ENCODE results near the gene SLC9A7.
"Not testable (repeated sequence)": the region's sequence is repeated elsewhere in the genome, so short reads cannot be mapped to it uniquely, and the experiment has no call there.

Gene SLC9A7

DNA sequence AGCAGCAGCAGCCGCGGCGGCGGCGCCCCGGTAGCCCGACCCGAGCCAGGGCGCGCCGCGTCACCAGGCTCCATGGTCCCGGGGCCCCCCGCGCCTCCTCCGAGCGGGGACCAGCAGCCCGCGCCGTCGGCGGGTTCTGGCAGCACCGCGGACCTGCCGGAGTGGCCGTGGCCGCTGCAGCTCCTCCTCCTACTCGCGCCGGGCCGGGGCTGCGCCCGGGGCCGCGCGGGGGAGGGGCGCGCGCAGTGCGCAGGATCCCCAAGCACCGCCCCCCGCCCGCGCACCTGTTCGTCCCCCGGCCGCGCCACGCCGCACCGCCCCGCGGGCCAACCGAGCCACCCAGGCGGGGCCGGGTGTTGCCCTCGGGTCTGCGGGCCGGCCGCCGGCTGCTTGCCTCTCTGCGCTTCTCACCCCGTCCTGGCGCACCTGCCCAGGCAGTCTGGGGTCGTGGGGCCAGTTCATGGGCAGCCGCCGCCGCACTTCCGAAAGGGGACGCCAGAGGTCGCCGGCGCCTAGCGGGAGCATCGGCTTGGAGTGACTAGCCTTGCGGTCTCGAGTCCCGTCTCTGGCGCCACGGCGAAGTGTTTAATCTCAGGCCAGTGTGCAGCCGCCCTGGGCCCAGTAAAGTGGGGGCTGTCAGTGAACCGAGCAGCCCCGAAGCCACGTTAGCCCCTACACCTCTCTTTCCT, at the start of gene SLC9A7:
TSS of gene SLC9A7 (minus strand) at position 163 of the 689 bp plus-strand sequence. CDS start at position 74, 89 bp downstream.
- no peak for DNase-seq

DNA sequence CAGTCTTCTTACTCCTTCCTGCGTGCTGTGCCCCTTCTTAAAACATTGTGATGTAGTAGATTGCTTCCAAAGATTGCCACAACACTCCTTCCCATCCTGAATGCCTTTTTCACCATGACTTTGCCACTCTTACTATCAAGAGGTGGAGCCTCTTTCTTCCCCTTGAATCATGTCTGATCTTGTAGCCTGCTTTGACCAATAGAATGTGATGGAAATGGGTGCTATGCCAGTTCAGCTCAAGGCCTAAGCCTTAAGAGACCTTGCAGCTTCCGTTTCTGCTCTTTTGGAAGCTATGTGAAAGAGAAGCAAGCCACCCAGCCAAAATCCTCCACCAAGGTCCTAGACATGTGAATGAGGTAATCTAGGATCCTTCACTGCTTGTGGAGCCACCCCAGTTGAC, 46.4 kb upstream of the SLC9A7 start:
- no peak for DNase-seq

DNA sequence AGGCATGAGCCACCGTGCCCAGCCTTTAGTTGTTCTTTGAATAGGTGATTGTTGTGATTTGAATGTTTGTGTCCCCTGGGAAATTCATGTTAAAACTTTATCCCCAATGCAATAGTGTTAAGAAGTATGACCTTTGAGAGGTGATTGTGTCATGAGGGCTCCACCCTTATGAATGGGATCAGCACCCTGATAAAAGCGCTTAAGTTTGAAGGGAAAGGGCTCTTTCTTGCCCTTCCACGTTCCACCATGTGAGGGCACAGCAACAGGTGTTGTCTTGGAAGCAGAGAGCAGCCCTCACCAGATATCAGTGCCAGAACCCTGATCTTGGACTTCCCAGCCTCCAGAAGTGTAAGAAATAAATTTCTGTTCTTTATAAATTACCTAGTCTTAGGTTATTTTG, 44.2 kb upstream of the SLC9A7 start:
- no peak for DNase-seq

GRCh38 chrX:46796574-46797191, 37.8 kb upstream of the SLC9A7 start:
- peak; percentile 3 for DNase-seq

GRCh38 chrX:46793386-46794143, 34.6 kb upstream of the SLC9A7 start:
- DNase-seq, result no peak

GRCh38 chrX:46792810-46793188, 33.9 kb upstream of the SLC9A7 start:
- no peak for DNase-seq

- DNase-seq, result no peak
These were observed 33.2 kb upstream of the SLC9A7 start for GRCh38 chrX:46791927-46792809.

GRCh38 chrX:46788902-46789301, 30.0 kb upstream of the SLC9A7 start:
- no peak for DNase-seq

- not testable (repeated sequence) for DNase-seq
These were observed 25.5 kb upstream of the SLC9A7 start for GRCh38 chrX:46784437-46784836.

- no peak for DNase-seq
These were observed 23.1 kb upstream of the SLC9A7 start for GRCh38 chrX:46782034-46782433.

GRCh38 chrX:46777971-46778810, 19.3 kb upstream of the SLC9A7 start:
- DNase-seq, result no peak

DNA sequence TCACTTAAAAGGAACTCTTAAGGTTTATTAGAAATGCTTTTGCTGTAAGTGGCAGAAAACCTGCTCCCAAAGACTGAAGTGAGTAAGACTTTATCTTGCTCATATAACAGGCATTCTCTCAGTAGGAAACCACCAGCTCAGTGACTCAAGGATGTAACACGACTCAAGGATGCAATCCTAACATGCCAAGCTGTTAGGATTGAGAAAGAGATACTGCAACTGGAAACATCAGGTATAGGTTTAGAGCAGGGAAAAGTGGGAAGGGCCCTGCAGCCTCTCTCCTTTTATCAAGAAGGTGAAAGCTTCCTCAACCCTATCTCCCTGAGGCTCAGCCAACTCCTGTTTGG, 11.9 kb upstream of the SLC9A7 start:
- no peak for DNase-seq

DNA sequence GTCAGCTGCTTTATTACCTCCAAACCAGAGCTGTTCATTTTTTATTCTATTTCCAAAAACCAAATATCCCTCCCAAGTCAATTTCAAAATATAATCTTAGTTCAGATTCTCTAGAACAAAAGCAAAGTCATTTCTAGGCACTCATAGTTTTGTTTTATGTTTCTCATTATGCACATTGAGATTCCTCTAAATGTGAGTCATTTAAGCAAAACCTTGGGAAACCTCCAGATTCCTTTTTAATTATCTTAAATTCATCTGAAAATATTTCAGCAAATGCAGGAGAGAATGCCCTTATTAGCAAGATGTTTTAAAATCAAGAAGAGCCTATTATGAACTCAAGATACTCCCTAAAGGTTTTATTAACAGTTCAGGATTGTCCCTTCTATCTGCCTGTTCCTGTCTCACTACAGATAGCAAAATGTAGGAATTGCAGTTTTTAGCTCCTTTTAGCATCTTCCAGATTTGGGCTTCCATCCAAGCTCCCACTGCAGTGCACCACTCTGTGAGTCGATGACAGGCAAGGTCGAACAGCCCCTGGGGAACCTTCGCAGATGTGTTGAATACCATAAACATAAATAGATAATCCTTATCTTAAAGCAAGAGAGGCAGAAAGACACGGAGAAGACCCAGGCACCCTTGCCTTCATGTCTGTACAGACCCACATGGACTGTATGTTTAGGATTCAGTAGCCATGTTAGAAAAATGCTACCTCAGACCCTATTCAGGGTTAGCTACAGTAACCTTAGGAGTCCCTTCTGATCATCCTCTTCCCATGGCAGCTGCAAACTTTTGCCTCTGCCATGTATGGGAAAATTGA, 11.3 kb upstream of the SLC9A7 start:
- DNase-seq, result no peak

DNA sequence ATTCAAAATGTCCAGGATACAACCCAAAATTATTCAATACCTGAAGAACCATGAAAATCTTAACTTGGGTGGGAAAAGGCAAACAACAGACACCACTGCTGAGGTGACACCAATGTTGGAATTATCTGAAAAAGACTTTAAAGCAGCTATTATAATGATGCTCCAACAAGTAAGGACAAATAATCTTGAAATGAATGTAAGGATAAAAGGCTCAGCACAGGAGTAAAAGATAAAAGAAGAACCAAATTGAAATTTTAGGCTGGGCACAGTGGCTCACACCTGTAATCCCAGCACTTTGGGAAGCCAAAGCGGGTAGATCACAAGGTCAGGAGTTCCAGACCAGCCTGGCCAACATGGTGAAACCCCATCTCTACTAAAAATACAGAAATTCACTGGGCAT, 4.0 kb upstream of the SLC9A7 start:
- DNase-seq, result no peak

- no peak for DNase-seq
These were observed 692 bp upstream of the SLC9A7 start for GRCh38 chrX:46759645-46759974.

DNA sequence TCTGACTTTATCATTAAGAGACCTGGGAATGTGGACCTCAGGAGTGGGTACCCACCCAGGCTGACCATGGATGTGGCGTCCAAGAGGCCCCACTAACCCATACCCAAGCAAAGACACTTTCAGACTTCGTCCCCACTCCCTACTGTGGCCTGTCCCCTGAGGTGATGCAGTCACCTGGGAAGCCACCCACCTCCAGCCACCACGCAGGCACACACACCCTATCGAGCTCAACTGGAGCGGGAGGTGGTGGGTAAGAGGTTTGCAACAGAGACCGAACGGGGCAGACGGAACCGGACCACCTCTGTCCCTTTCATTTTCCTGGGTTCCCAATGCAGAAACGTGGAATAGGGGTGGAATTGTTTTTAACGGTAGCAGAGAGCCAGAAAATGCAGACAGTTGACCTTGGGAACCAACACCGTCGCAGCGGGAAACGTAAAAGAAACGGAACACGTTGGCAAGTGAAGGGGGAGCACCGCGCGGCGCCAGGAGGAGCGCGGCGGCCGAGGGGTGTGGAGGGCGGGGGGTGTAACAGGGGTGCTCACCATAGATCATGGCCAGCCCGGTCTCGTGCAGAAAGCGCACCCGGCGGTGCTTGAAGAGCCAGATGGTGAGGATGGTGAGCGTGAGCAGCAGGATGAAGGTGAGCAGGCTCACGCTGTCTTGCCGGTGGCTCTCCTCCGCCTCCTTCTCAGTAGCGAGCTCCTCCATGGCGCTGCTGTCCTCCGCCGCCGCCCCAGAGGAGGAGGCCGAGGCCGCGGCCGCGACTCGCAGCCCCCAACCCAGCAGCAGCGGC, 559 bp downstream of the SLC9A7 start:
- DNase-seq, result no peak

DNA sequence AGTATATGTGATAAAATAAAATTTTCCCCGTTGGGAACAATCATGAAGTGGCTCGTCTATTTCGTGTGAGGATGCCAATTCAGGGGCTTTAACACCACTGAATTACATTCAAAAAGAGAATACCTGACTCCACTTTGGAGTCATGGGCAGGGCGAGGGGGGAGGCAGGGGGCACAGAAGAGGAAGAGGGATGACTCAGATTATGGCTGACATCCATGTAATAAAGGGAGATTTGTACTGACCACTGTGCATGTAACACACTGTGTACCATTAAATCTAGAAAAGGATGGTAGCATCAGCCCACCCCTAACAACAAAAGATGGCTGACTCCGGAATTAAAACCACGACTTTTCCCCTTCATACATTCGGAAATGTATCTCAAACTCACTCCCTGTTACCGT, 1.3 kb downstream of the SLC9A7 start:
- no peak for DNase-seq

- DNase-seq, result no peak
These were observed 1.9 kb downstream of the SLC9A7 start for GRCh38 chrX:46757052-46757451.

- no peak for DNase-seq
These were observed 3.2 kb downstream of the SLC9A7 start for GRCh38 chrX:46755671-46756070.

- DNase-seq, result no peak
These were observed 4.3 kb downstream of the SLC9A7 start for GRCh38 chrX:46754586-46755061.

GRCh38 chrX:46754036-46754435, 4.9 kb downstream of the SLC9A7 start:
- no peak for DNase-seq
